Measurements from ENCODE around the gene AMMECR1. TPM values are rescaled to one million over a fixed set of nuclear protein-coding genes. Genes with fewer than 3 reads are reported as not detected.

The AMMECR1 gene
- polyA plus RNA-seq, 1 donor from 2014 or later, result 3.7 TPM

DNA sequence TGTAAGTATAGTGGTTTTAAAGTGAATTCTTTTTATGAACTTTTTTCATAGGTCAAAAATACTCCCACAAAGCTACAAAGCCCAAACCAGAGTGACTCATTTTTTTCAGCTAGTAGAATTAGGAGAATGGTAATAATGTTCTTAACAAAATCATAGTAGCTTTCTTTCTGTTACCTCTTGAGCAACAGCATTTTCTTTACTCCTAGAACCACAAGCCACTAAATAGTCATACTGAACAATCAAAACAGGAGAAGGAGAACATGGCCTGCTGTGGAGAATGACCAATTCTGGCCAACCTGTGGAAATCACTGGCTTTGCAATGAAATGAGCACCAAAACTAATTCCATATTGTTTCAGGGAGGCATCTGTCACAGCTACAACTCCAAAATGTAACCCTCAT, 112.9 kb downstream of the AMMECR1 start:
- Histone ChIP-seq H3K79me2 (replicated peaks; ENCODE audit: insufficient read depth, low read length) (no peaks in the 10 kb centered on the region), H3K36me3 (ENCODE audit: insufficient read depth, low read length) (no peaks in the 10 kb centered on the region), H2AFZ (ENCODE audit: low read depth, low read length) (no peak overlapping the region), H3K9me3 (ENCODE audit: low read length) (no peaks in the 10 kb centered on the region), H3K9me2 (ENCODE audit: insufficient read depth, low read length) (no peaks in the 10 kb centered on the region), H3F3A (ENCODE audit: insufficient read depth, low read length, poor library complexity, severe bottlenecking) (no peaks in the 10 kb centered on the region), H3K9ac (ENCODE audit: low read length) (no peak overlapping the region), H3K4me3 (ENCODE audit: low read length) (no peak overlapping the region), H3K4me2 (ENCODE audit: low read length) (no peak overlapping the region), H4K20me1 (ENCODE audit: insufficient read depth) (no peaks in the 10 kb centered on the region), H3K27ac (ENCODE audit: low read length) (no peak overlapping the region), H3K27me3 (ENCODE audit: insufficient read depth, low read depth, low read length) (no peaks in the 10 kb centered on the region)
- TF ChIP-seq EP300 (conservative IDR thresholded peaks at IDR 0.05; ENCODE audit: poor library complexity, severe bottlenecking), result no peak
- no peak for TF ChIP-seq EZH2 (IDR thresholded peaks at IDR 0.05; ENCODE audit: borderline replicate concordance, insufficient read depth, low read length, poor library complexity, severe bottlenecking)
- TF ChIP-seq MXI1 (conservative IDR thresholded peaks at IDR 0.05; ENCODE audit: poor library complexity, severe bottlenecking), result no peak
- TF ChIP-seq POLR2AphosphoS5 (IDR thresholded peaks at IDR 0.05), result no peak
- no peak for TF ChIP-seq TAF1 (IDR thresholded peaks at IDR 0.05; ENCODE audit: low read depth)
- no peak for TF ChIP-seq SMC3 (conservative IDR thresholded peaks at IDR 0.05; ENCODE audit: poor library complexity)
- no peak for TF ChIP-seq RAD21 (conservative IDR thresholded peaks at IDR 0.05)
- no peak for TF ChIP-seq REST (IDR thresholded peaks at IDR 0.05; ENCODE audit: borderline replicate concordance)
- TF ChIP-seq, protein P1, sequence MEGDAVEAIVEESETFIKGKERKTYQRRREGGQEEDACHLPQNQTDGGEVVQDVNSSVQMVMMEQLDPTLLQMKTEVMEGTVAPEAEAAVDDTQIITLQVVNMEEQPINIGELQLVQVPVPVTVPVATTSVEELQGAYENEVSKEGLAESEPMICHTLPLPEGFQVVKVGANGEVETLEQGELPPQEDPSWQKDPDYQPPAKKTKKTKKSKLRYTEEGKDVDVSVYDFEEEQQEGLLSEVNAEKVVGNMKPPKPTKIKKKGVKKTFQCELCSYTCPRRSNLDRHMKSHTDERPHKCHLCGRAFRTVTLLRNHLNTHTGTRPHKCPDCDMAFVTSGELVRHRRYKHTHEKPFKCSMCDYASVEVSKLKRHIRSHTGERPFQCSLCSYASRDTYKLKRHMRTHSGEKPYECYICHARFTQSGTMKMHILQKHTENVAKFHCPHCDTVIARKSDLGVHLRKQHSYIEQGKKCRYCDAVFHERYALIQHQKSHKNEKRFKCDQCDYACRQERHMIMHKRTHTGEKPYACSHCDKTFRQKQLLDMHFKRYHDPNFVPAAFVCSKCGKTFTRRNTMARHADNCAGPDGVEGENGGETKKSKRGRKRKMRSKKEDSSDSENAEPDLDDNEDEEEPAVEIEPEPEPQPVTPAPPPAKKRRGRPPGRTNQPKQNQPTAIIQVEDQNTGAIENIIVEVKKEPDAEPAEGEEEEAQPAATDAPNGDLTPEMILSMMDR (IDR thresholded peaks at IDR 0.05; ENCODE audit: poor library complexity, severe bottlenecking), result no peak

- no peaks in the 10 kb centered on the region for H3F3A ChIP-seq (ENCODE audit: insufficient read depth, low read length, poor library complexity, severe bottlenecking)
- no peaks in the 10 kb centered on the region for H3K36me3 ChIP-seq (ENCODE audit: insufficient read depth, low read length)
- TF ChIP-seq, protein P1 (IDR thresholded peaks at IDR 0.05; ENCODE audit: poor library complexity, severe bottlenecking), result no peak
- TF ChIP-seq MXI1 (conservative IDR thresholded peaks at IDR 0.05; ENCODE audit: poor library complexity, severe bottlenecking) (no peak), EP300 (conservative IDR thresholded peaks at IDR 0.05; ENCODE audit: poor library complexity, severe bottlenecking) (no peak), RAD21 (conservative IDR thresholded peaks at IDR 0.05) (no peak), SMC3 (conservative IDR thresholded peaks at IDR 0.05; ENCODE audit: poor library complexity) (no peak), TAF1 (IDR thresholded peaks at IDR 0.05; ENCODE audit: low read depth) (no peak)
- H3K9me3 ChIP-seq (ENCODE audit: low read length), result no peaks in the 10 kb centered on the region
- H3K27ac ChIP-seq (ENCODE audit: low read length), result no peak overlapping the region
- no peaks in the 10 kb centered on the region for H3K27me3 ChIP-seq (ENCODE audit: insufficient read depth, low read depth, low read length)
- H3K9ac ChIP-seq (ENCODE audit: low read length), result no peak overlapping the region
- H3K9me2 ChIP-seq (ENCODE audit: insufficient read depth, low read length), result no peaks in the 10 kb centered on the region
- no peaks in the 10 kb centered on the region for H4K20me1 ChIP-seq (ENCODE audit: insufficient read depth)
- no peak overlapping the region for H3K4me3 ChIP-seq (ENCODE audit: low read length)
- H3K79me2 ChIP-seq (replicated peaks; ENCODE audit: insufficient read depth, low read length), result no peaks in the 10 kb centered on the region
- no peak overlapping the region for H2AFZ ChIP-seq (ENCODE audit: low read depth, low read length)
- no peak overlapping the region for H3K4me2 ChIP-seq (ENCODE audit: low read length)
Measured at GRCh38 chrX:110201799-110202198, 116.1 kb downstream of the AMMECR1 start.

Measured in neural cell (in vitro differentiated cells).